HCT116 (cell line): ENCODE data around the gene NHSL2. TPM values are rescaled to one million over a fixed set of nuclear protein-coding genes. Genes with fewer than 3 reads are reported as not detected.

ENCODE experiments used
- ATAC-seq: fragments of 200-7000 bp; cut with Tn5 transposase; 2 replicates; pipeline ENCODE4 v1.9.1; 2020; ENCODE audit warnings: mild to moderate bottlenecking, moderate library complexity
- BruUV-seq: library from RNA; stranded (reverse); fragments of 400-500 nt; replicated peaks from 2 replicates; lab custom pipeline; 2021; lab: Mats Ljungman, UMichigan
- CTCF ChIA-PET: fragments of 300-600 bp; sonication (Branson Sonifier 250); formaldehyde crosslinking; loops from one replicate; lab custom pipeline; 2021; ENCODE audit warnings: antibody characterized with exemption; lab: Charles Lee
- POLR2A ChIA-PET: fragments of 300-600, 350-600 bp; sonication (Branson Sonifier 250); formaldehyde crosslinking; loops from one replicate; lab custom pipeline; 2021; ENCODE audit warnings: antibody characterized with exemption; lab: Charles Lee
- RAD21 ChIA-PET, 2 experiments: fragments of 300-600 bp; sonication (Branson Sonifier 250); formaldehyde crosslinking; loops; one replicate each; lab custom pipeline; 2023; ENCODE audit warnings: low total read pairs in 2 of 2; ENCODE audit not compliant: uncharacterized antibody in 2 of 2, unreplicated experiment in 2 of 2, low non-redundant PET in 1 of 2; lab: Charles Lee
- DNase-seq: peaks from one replicate; pipeline ENCODE4 v3.0.0-alpha.2; 2010; ENCODE audit warnings: low read depth, low spot score
- H2AFZ ChIP-seq: fragments of 200-600 bp; shearing (Covaris generic), sonication (generic); 2 replicates; pipeline ENCODE4 v1.6.1; 2017; ENCODE audit warnings: low read depth, mixed run types, mixed read lengths, antibody characterized with exemption, low read length; ENCODE audit not compliant: poor library complexity, severe bottlenecking
- H3K27ac ChIP-seq: 2 replicates; pipeline ENCODE4 v1.5.1; 2012; ENCODE audit warnings: low read depth, low read length
- H3K27me3 ChIP-seq: fragments of 200-600 bp; sonication (generic); 2 replicates; pipeline ENCODE4 v1.6.1; 2016; ENCODE audit warnings: mixed run types, low read length, mixed read lengths; ENCODE audit not compliant: insufficient read depth
- H3K36me3 ChIP-seq, 2 experiments: fragments of 200-500 bp in 1 of 2; fragments of 200-600 bp in 1 of 2; sonication (Bioruptor generic) in 1 of 2; sonication (generic) in 1 of 2; 2 replicates each; pipeline versions ENCODE4 v1.5.1 to v1.6.1; 2014 to 2016; ENCODE audit warnings: low read length in 2 of 2, inconsistent platforms in 1 of 2, mixed read lengths in 1 of 2, mixed run types in 1 of 2; ENCODE audit not compliant: insufficient read depth in 2 of 2, control insufficient read depth in 1 of 2
- H3K4me1 ChIP-seq, 2 experiments: fragments of 200-600 bp in 1 of 2; sonication (generic) in 1 of 2; 2 replicates each; pipeline versions ENCODE4 v1.5.1 to v1.6.1; 2012 to 2017; ENCODE audit warnings: low read length in 2 of 2, inconsistent platforms in 1 of 2, mild to moderate bottlenecking in 1 of 2, mixed read lengths in 1 of 2, mixed run types in 1 of 2, moderate library complexity in 1 of 2; ENCODE audit not compliant: insufficient read depth in 2 of 2, control insufficient read depth in 1 of 2
- H3K4me2 ChIP-seq: fragments of 200-600 bp; sonication (generic); 2 replicates; pipeline ENCODE4 v1.6.1; 2017; ENCODE audit warnings: mixed run types, low read length, mixed read lengths
- H3K4me3 ChIP-seq, 2 experiments: fragments of 200-600 bp in 1 of 2; sonication (generic) in 1 of 2; replicated peaks in 1 of 2; 2 replicates each; pipeline ENCODE4 v1.5.1; 2011 to 2016; ENCODE audit warnings: low read length in 2 of 2, control low read depth in 1 of 2, low read depth in 1 of 2, mild to moderate bottlenecking in 1 of 2, mixed read lengths in 1 of 2, mixed run types in 1 of 2
- H3K79me2 ChIP-seq: fragments of 200-600 bp; sonication (generic); 2 replicates; pipeline ENCODE4 v1.6.1; 2017; ENCODE audit warnings: mild to moderate bottlenecking, mixed run types, low read length, moderate library complexity, mixed read lengths; ENCODE audit not compliant: insufficient read depth
- H3K9ac ChIP-seq: fragments of 200-600 bp; sonication (generic); 2 replicates; pipeline ENCODE4 v1.6.1; 2016; ENCODE audit warnings: low read length, mixed read lengths
- H3K9me2 ChIP-seq: fragments of 200-600 bp; sonication (generic), shearing (Covaris generic); 2 replicates; pipeline ENCODE4 v1.6.1; 2017; ENCODE audit warnings: mixed run types, mild to moderate bottlenecking, moderate library complexity; ENCODE audit not compliant: insufficient read depth
- H3K9me3 ChIP-seq, 2 experiments: fragments of 200-500 bp in 1 of 2; fragments of 200-600 bp in 1 of 2; sonication (Bioruptor generic) in 1 of 2; sonication (generic) in 1 of 2; 2 replicates each; pipeline ENCODE4 v1.6.1; 2014 to 2017; ENCODE audit warnings: low read length in 2 of 2, mixed read lengths in 2 of 2, inconsistent platforms in 1 of 2, low read depth in 1 of 2, mild to moderate bottlenecking in 1 of 2, mixed run types in 1 of 2, moderate library complexity in 1 of 2; ENCODE audit not compliant: control insufficient read depth in 1 of 2, insufficient read depth in 1 of 2
- H4K20me1 ChIP-seq: fragments of 200-600 bp; sonication (generic), shearing (Covaris generic); 2 replicates; pipeline ENCODE4 v1.6.1; 2017; ENCODE audit warnings: mixed run types, mild to moderate bottlenecking, moderate library complexity; ENCODE audit not compliant: insufficient read depth
- CBX3 ChIP-seq: IDR thresholded peaks from 2 replicates; pipeline ENCODE4 v1.6.1; 2012; ENCODE audit warnings: low read depth
- CTCF ChIP-seq, 3 experiments: fragments of 200-600 bp in 1 of 3; sonication (generic) in 1 of 3; IDR thresholded peaks in 2 of 3; conservative IDR thresholded peaks in 1 of 3; 2 replicates each; pipeline ENCODE4 v1.5.1; 2012 to 2017; ENCODE audit warnings: low read depth in 2 of 3, low read length in 2 of 3, antibody characterized with exemption in 1 of 3, borderline replicate concordance in 1 of 3, control low read depth in 1 of 3, mild to moderate bottlenecking in 1 of 3, mixed read lengths in 1 of 3, mixed run types in 1 of 3, moderate library complexity in 1 of 3; ENCODE audit not compliant: insufficient read depth in 1 of 3
- EGR1 ChIP-seq: IDR thresholded peaks from 2 replicates; pipeline ENCODE4 v1.6.1; 2012; ENCODE audit warnings: low read depth
- ELF1 ChIP-seq: IDR thresholded peaks from 2 replicates; pipeline ENCODE4 v1.6.1; 2012; ENCODE audit warnings: low read depth, borderline replicate concordance
- EZH2 ChIP-seq: fragments of 200-600 bp; sonication (generic); IDR thresholded peaks from 2 replicates; pipeline ENCODE4 v1.6.1; 2017; ENCODE audit warnings: antibody characterized with exemption, mixed run types
- EZH2phosphoT487 ChIP-seq: fragments of 200-600 bp; IDR thresholded peaks from 2 replicates; pipeline ENCODE4 v1.6.1; 2018; ENCODE audit warnings: antibody characterized with exemption, borderline replicate concordance
- FOSL1 ChIP-seq: IDR thresholded peaks from 2 replicates; pipeline ENCODE4 v1.6.1; 2012; ENCODE audit warnings: low read depth
- JUND ChIP-seq: IDR thresholded peaks from 2 replicates; pipeline ENCODE4 v1.6.1; 2012
- MAX ChIP-seq: IDR thresholded peaks from 2 replicates; pipeline ENCODE4 v1.6.1; 2012
- POLR2A ChIP-seq: IDR thresholded peaks from 2 replicates; pipeline ENCODE4 v1.7.0; 2011; ENCODE audit warnings: borderline replicate concordance; ENCODE audit not compliant: insufficient read depth, insufficient read length; ENCODE audit errors: extremely low read depth
- POLR2AphosphoS5 ChIP-seq: IDR thresholded peaks from 2 replicates; pipeline ENCODE4 v1.6.1; 2011; ENCODE audit warnings: mild to moderate bottlenecking, low read depth, low read length, moderate library complexity
- RAD21 ChIP-seq: IDR thresholded peaks from 2 replicates; pipeline ENCODE4 v1.6.1; 2012; ENCODE audit warnings: low read depth, mild to moderate bottlenecking
- REST ChIP-seq: IDR thresholded peaks from 2 replicates; pipeline ENCODE4 v1.6.1; 2012; ENCODE audit warnings: low read depth
- SIN3A ChIP-seq: IDR thresholded peaks from 2 replicates; pipeline ENCODE4 v1.6.1; 2012; ENCODE audit warnings: low read depth
- TCF7L2 ChIP-seq: IDR thresholded peaks from 2 replicates; pipeline ENCODE4 v1.7.0; 2011; ENCODE audit warnings: borderline replicate concordance, inconsistent platforms; ENCODE audit not compliant: insufficient read depth, insufficient read length; ENCODE audit errors: extremely low read depth
- ZBTB33 ChIP-seq: IDR thresholded peaks from 2 replicates; pipeline ENCODE4 v1.6.1; 2011; ENCODE audit warnings: mild to moderate bottlenecking, low read length, moderate library complexity; ENCODE audit not compliant: insufficient replicate concordance; ENCODE audit errors: extremely low read depth
- ZFX ChIP-seq: fragments of 450-650 bp; IDR thresholded peaks from 2 replicates; pipeline ENCODE4 v1.6.1; 2017
- intact Hi-C: fragments of 100-400 bp; cut with micrococcal nuclease; formaldehyde crosslinking; loops from 2 replicates; pipeline ENCODE4 v1.10.0; 2022
- total RNA-seq: library from RNA; stranded (reverse); gene quantifications from one replicate; pipeline ENCODE4 v1.2.1, GENCODE V29; 2021; ENCODE audit not compliant: unreplicated experiment

The NHSL2 gene
- total RNA-seq, 1 experiment from 2014 or later = 0.22 TPM

GRCh38 chrX:72042852-72043248 lies 132.2 kb downstream of the NHSL2 start:
- no peaks in the 10 kb centered on the region for H3K36me3 ChIP-seq
- H2AFZ ChIP-seq = no peak overlapping the region
- ATAC-seq (no peak), DNase-seq (no peak)
- no peak overlapping the region for H3K4me2 ChIP-seq
- RAD21 ChIA-PET = no interaction called here
- no peak overlapping the region for H3K9ac ChIP-seq
- no peaks in the 10 kb centered on the region for H4K20me1 ChIP-seq
- CTCF ChIA-PET = no interaction called here
- no peak for TF ChIP-seq CBX3
- no peak for TF ChIP-seq MAX
- TF ChIP-seq SIN3A = no peak
- TF ChIP-seq POLR2A = no peak
- TF ChIP-seq POLR2AphosphoS5 = no peak
- no peak for TF ChIP-seq REST
- no peak for TF ChIP-seq RAD21
- no peak for TF ChIP-seq ELF1
- no peak for TF ChIP-seq EGR1
- TF ChIP-seq CTCF (IDR thresholded peaks at IDR 0.05 in 2 of 3, conservative IDR thresholded peaks at IDR 0.05 in 1 of 3; ENCODE audit: borderline replicate concordance in 1 of 3, insufficient read depth in 1 of 3, low read depth in 2 of 3, low read length in 2 of 3) = no peak
- TF ChIP-seq ZFX = no peak
- no peak for TF ChIP-seq JUND
- no peak for TF ChIP-seq FOSL1
- no peak for TF ChIP-seq TCF7L2
- no peak for TF ChIP-seq EZH2
- TF ChIP-seq EZH2phosphoT487 = no peak
- no peak for TF ChIP-seq ZBTB33
- H3K9me3 ChIP-seq = no peaks in the 10 kb centered on the region
- POLR2A ChIA-PET = no interaction called here
- H3K9me2 ChIP-seq = no peaks in the 10 kb centered on the region
- no peaks in the 10 kb centered on the region for H3K27me3 ChIP-seq
- no peak overlapping the region for H3K27ac ChIP-seq
- intact Hi-C loops = no loop called here
- no peak overlapping the region for H3K4me3 ChIP-seq
- no peaks in the 10 kb centered on the region for H3K4me1 ChIP-seq
- BruUV-seq = no TSS peak
- no peaks in the 10 kb centered on the region for H3K79me2 ChIP-seq
